ENCODE data around the gene PLIN3. TPM values are rescaled to one million over a fixed set of nuclear protein-coding genes. Genes with fewer than 3 reads are reported as not detected.
A peak's percentile ranks its signal among the peaks of the same experiment; 100 is the strongest.

PLIN3 gene
- total and polyA plus RNA-seq, 10 donors: 26.7 to 63.5 (median 37.9) TPM

DNA sequence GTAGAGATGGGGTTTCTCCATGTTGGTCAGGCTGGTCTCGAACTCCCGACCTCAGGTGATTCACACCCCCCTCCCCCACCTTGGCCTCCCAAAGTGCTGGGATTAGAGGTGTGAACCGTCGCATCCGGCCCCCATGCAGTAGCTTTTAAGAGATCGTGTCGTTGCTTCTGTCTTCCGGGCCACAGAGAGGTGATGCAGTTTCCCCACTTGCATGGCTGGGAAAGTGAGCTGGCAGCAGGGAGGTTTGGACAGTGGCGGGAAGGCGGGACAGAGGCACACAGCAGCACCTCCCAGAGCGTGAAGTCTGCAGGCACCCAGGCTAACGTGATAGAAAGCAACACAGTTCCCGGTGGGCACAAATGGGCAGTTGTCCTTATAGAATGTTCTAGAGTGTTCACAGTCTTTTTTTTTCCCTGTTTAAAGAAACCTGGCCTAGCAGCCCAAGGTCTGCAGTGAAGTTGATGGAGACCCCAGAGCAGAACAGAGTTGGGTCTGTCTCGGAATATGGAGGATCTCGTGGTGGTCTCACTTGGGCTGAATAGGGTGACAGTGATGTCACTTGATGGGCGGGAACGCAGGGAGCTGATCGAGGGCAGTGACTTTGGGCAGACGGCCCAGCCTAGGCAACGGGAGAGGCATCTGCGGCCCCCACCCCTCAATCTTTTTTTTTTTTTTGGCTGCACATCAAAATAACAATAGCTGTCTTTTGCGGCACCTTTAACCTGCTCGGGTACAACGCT, 46.7 kb upstream of the PLIN3 start:
- H3K4me1 ChIP-seq: peaks cover 32 to 84% (median 70%) of the 10 kb centered on the region in 6 donors
- H3K27ac ChIP-seq: peak overlapping the region in 6 of 8 donors; percentile 58 to 93 (median 88)
- no peaks in the 10 kb centered on the region for H3K9me3 ChIP-seq
- peaks cover 0 to 6% (median 4%) of the 10 kb centered on the region in 7 donors for H3K27me3 ChIP-seq (replicated peaks in 1 of 7)
- peak in 2 of 3 donors; percentile 10 to 42 for TF ChIP-seq POLR2AphosphoS5 (IDR thresholded peaks at IDR 0.05)
- no peak for TF ChIP-seq CTCF (IDR thresholded peaks at IDR 0.05 in 8 of 11, conservative IDR thresholded peaks at IDR 0.05 in 3 of 11)
- peaks cover 0 to 12% (median 0%) of the 10 kb centered on the region in 6 donors for H3K36me3 ChIP-seq
- intact Hi-C loops (cut with DNase I; ENCODE audit: low total_unique reads): loop anchor here (5.0 to 10.0 kb wide), 2 partner anchors 42 to 99 kb away; no protein-coding TSS in a partner anchor
- peak overlapping the region; percentile 12 to 80 (median 53) for H3K4me3 ChIP-seq
- DNase-seq: no peak
- WGBS, 5 donors: 71 to 81% (median 80%) methylated on average over 24 of the region's 24 CpGs

GRCh38 chr19:4911786-4912672, 44.6 kb upstream of the PLIN3 start:
- Histone ChIP-seq H3K4me3 (peak overlapping the region in 6 of 8 donors; percentile 69 to 94 (median 84)), H3K27me3 (replicated peaks in 1 of 7) (peaks cover 0 to 11% (median 6%) of the 10 kb centered on the region in 7 donors), H3K27ac (peak overlapping the region in 7 of 8 donors; percentile 12 to 76 (median 40)), H3K36me3 (peaks cover 0 to 12% (median 0%) of the 10 kb centered on the region in 6 donors), H3K4me1 (peaks cover 33 to 91% (median 78%) of the 10 kb centered on the region in 6 donors), H3K9me3 (no peaks in the 10 kb centered on the region)
- TF ChIP-seq CTCF (IDR thresholded peaks at IDR 0.05 in 8 of 11, conservative IDR thresholded peaks at IDR 0.05 in 3 of 11) (peak in 10 of 11 experiments; percentile 39 to 75 (median 66)), POLR2AphosphoS5 (IDR thresholded peaks at IDR 0.05) (peak in 1 of 3 donors; percentile 12), POLR2A (IDR thresholded peaks at IDR 0.05) (no peak)
- DNase-seq: peak; percentile 83
- intact Hi-C loops (cut with DNase I; ENCODE audit: low total_unique reads): loop anchor here (5.0 to 10.0 kb wide), 2 partner anchors 40 to 97 kb away; no protein-coding TSS in a partner anchor
- 21 to 32% (median 27%) methylated on average over 29 of the region's 29 CpGs for WGBS, 5 donors

DNA sequence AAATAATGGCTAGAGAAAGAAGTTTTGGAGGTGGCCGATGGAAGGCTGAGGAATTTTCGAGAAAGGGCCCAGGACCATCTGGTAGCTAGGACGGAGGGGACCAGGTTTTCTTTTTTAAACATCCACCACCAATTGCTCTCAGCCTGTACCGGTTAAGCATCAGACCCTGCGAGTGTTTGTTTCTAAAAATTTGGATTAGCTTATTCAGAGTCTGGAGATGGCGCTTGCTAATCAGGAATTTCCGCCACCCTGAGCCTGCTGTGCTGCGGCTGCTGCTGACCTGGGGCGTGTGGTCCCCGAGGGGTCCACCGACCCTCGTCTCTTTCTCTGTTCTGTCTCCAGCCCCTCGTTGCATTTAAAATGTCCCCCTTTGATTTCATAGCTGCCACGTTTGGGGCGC, 43.8 kb upstream of the PLIN3 start:
- peak overlapping the region in 7 of 8 donors; percentile 12 to 76 (median 40) for H3K27ac ChIP-seq
- peaks cover 0 to 11% (median 6%) of the 10 kb centered on the region in 7 donors for H3K27me3 ChIP-seq (replicated peaks in 1 of 7)
- intact Hi-C loops (cut with DNase I; ENCODE audit: low total_unique reads): loop anchor here (5.0 to 10.0 kb wide), 2 partner anchors 39 to 97 kb away; no protein-coding TSS in a partner anchor
- no peaks in the 10 kb centered on the region for H3K9me3 ChIP-seq
- H3K4me3 ChIP-seq: peak overlapping the region in 6 of 8 donors; percentile 69 to 94 (median 84)
- no peak for DNase-seq
- WGBS, 5 donors: 24 to 42% (median 32%) methylated on average over 15 of the region's 15 CpGs
- peaks cover 0 to 17% (median 0%) of the 10 kb centered on the region in 6 donors for H3K36me3 ChIP-seq
- H3K4me1 ChIP-seq: peaks cover 33 to 84% (median 75%) of the 10 kb centered on the region in 6 donors
- TF ChIP-seq POLR2A (IDR thresholded peaks at IDR 0.05) (no peak), POLR2AphosphoS5 (IDR thresholded peaks at IDR 0.05) (no peak), CTCF (IDR thresholded peaks at IDR 0.05 in 8 of 11, conservative IDR thresholded peaks at IDR 0.05 in 3 of 11) (no peak)

Measured in spleen (tissue), 11 donors.